Adrenal gland (tissue), 5 donors: ENCODE results near the gene AGAP1.

Source experiments
- POLR2A ChIP-seq, 2 donors: fragments of 450-650 bp; IDR thresholded peaks; one replicate each; pipeline ENCODE4 v1.6.1; 2017; ENCODE audit warnings: antibody characterized with exemption in 2 of 2, mild to moderate bottlenecking in 2 of 2, moderate library complexity in 1 of 2
- TF ChIP-seq, protein P1 (sequence below), 6 experiments: fragments of 450-650 bp in 4 of 6; fragments of 200-600 bp in 2 of 6; sonication (generic) in 1 of 6; IDR thresholded peaks; 1 replicate in 5 of 6; 2 replicates in 1 of 6; pipeline versions ENCODE4 v1.5.1 to v1.8.0; 2016 to 2021; ENCODE audit warnings: antibody characterized with exemption in 6 of 6, mild to moderate bottlenecking in 2 of 6, moderate library complexity in 1 of 6
- donor health status: DM: no; HTN: no; CAD: no.

GRCh38 chr2:235827585-235827992 is 333.7 kb downstream of the AGAP1 start:
- TF ChIP-seq, protein P1, sequence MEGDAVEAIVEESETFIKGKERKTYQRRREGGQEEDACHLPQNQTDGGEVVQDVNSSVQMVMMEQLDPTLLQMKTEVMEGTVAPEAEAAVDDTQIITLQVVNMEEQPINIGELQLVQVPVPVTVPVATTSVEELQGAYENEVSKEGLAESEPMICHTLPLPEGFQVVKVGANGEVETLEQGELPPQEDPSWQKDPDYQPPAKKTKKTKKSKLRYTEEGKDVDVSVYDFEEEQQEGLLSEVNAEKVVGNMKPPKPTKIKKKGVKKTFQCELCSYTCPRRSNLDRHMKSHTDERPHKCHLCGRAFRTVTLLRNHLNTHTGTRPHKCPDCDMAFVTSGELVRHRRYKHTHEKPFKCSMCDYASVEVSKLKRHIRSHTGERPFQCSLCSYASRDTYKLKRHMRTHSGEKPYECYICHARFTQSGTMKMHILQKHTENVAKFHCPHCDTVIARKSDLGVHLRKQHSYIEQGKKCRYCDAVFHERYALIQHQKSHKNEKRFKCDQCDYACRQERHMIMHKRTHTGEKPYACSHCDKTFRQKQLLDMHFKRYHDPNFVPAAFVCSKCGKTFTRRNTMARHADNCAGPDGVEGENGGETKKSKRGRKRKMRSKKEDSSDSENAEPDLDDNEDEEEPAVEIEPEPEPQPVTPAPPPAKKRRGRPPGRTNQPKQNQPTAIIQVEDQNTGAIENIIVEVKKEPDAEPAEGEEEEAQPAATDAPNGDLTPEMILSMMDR (IDR thresholded peaks at IDR 0.05), result no peak
- no peak for TF ChIP-seq POLR2A (IDR thresholded peaks at IDR 0.05)
